ENCODE results near the gene STOM. TPM values are rescaled to one million over a fixed set of nuclear protein-coding genes. Genes with fewer than 3 reads are reported as not detected.

STOM gene
- total and polyA plus RNA-seq, 2 of the 8 experiments (the other 6 are each of a cell fraction or from before 2014, with no cell fraction given): 25.2 to 60.4 TPM

- TF ChIP-seq EP300 (IDR thresholded peaks at IDR 0.05; ENCODE audit: borderline replicate concordance in 1 of 2, low read depth in 2 of 2, low read length in 2 of 2): no peak
- TF ChIP-seq ASH2L (IDR thresholded peaks at IDR 0.05; ENCODE audit: low read length): no peak
- no peak for TF ChIP-seq GABPA (IDR thresholded peaks at IDR 0.05; ENCODE audit: borderline replicate concordance, insufficient read depth, low read length)
- TF ChIP-seq CHD7 (IDR thresholded peaks at IDR 0.05; ENCODE audit: insufficient replicate concordance, low read length): no peak
- TF ChIP-seq MAFK (IDR thresholded peaks at IDR 0.05; ENCODE audit: low read depth, low read length): no peak
Measured at GRCh38 chr9:121301881-121302286, 68.2 kb downstream of the STOM start (continued).
